HepG2 (cell line): ENCODE results near the gene ASXL1. TPM values are rescaled to one million over a fixed set of nuclear protein-coding genes. Genes with fewer than 3 reads are reported as not detected.

Experiments used
- ATAC-seq: fragments of 200-7000 bp; cut with Tn5 transposase; 3 replicates; pipeline ENCODE4 v1.9.1; 2020; ENCODE audit warnings: mild to moderate bottlenecking, moderate library complexity
- BruUV-seq: library from RNA; stranded (reverse); fragments of 400-500 nt; replicated peaks from 2 replicates; lab custom pipeline; 2021; lab: Mats Ljungman, UMichigan
- CTCF ChIA-PET: fragments of 300-600 bp; formaldehyde crosslinking; extraction: SDS; loops from one replicate; lab custom pipeline; 2021; ENCODE audit warnings: low total read pairs, inconsistent platforms, low intra/inter-chr PET ratio; lab: Yijun Ruan, JAX
- POLR2A ChIA-PET: fragments of 350-600 bp; sonication (Branson Sonifier 250); formaldehyde crosslinking; loops from one replicate; lab custom pipeline; 2020; ENCODE audit warnings: antibody characterized with exemption, inconsistent platforms; lab: Yijun Ruan, JAX
- DNase-seq: peaks from one replicate; pipeline ENCODE4 v3.0.0-alpha.2; 2015; ENCODE audit warnings: low spot score
- FAIRE-seq: peaks from 3 replicates; lab custom pipeline; 2011; peaks lifted over from hg19 to GRCh38; lab: Jason Lieb, UNC
- H2AFZ ChIP-seq: one replicate; pipeline ENCODE4 v1.6.1; 2011; ENCODE audit warnings: low read length, inconsistent platforms
- H3K27ac ChIP-seq: fragments of 300-600 bp; 3 replicates; pipeline ENCODE4 v1.8.0; 2011; ENCODE audit warnings: mixed run types, mild to moderate bottlenecking, mixed read lengths, low read length, inconsistent platforms; ENCODE audit not compliant: insufficient read depth; ENCODE audit errors: extremely low read length
- H3K27me3 ChIP-seq, 2 experiments: fragments of 200-600 bp in 1 of 2; 2 replicates in 1 of 2; 3 replicates in 1 of 2; pipeline versions ENCODE4 v1.6.0 to v1.8.0; 2011; ENCODE audit warnings: low read length in 2 of 2, mild to moderate bottlenecking in 2 of 2, moderate library complexity in 2 of 2, inconsistent platforms in 1 of 2; ENCODE audit not compliant: insufficient read depth in 2 of 2, control insufficient read depth in 1 of 2
- H3K36me3 ChIP-seq, 2 experiments: fragments of 200-600 bp in 1 of 2; replicated peaks in 1 of 2; 2 replicates in 1 of 2; 3 replicates in 1 of 2; pipeline versions ENCODE4 v1.5.1 to v1.8.0; 2011; ENCODE audit warnings: low read length in 2 of 2, inconsistent platforms in 1 of 2; ENCODE audit not compliant: insufficient read depth in 2 of 2, control insufficient read depth in 1 of 2
- H3K4me1 ChIP-seq: 2 replicates; pipeline ENCODE4 v1.5.1; 2012; ENCODE audit warnings: low read length, inconsistent platforms; ENCODE audit not compliant: insufficient read depth
- H3K4me2 ChIP-seq: 2 replicates; pipeline ENCODE4 v1.6.0; 2011; ENCODE audit warnings: low read depth, low read length, inconsistent platforms
- H3K4me3 ChIP-seq, 3 experiments: fragments of 200-600 bp in 1 of 3; sonication (generic), shearing (Covaris generic) in 1 of 3; replicated peaks in 1 of 3; 2 replicates each; pipeline ENCODE4 v1.5.1; 2011 to 2016; ENCODE audit warnings: low read length in 3 of 3, inconsistent platforms in 2 of 3, low read depth in 2 of 3, mild to moderate bottlenecking in 2 of 3, control low read depth in 1 of 3, mixed read lengths in 1 of 3; ENCODE audit not compliant: insufficient read depth in 1 of 3
- H3K79me2 ChIP-seq: one replicate; pipeline ENCODE4 v1.6.1; 2011; ENCODE audit warnings: low read length, inconsistent platforms; ENCODE audit not compliant: insufficient read depth
- H3K9ac ChIP-seq: 2 replicates; pipeline ENCODE4 v1.6.0; 2011; ENCODE audit warnings: mild to moderate bottlenecking, low read depth, low read length, inconsistent platforms; ENCODE audit not compliant: insufficient read depth
- H3K9me3 ChIP-seq: 2 replicates; pipeline ENCODE4 v1.5.1; 2012; ENCODE audit warnings: mild to moderate bottlenecking, low read length
- H4K20me1 ChIP-seq: 2 replicates; pipeline ENCODE4 v1.6.0; 2011; ENCODE audit warnings: inconsistent platforms, mild to moderate bottlenecking, low read length, moderate library complexity; ENCODE audit not compliant: insufficient read depth
- AGO2 ChIP-seq: fragments of 200-400 bp; formaldehyde crosslinking; optimal IDR thresholded peaks from 2 replicates; pipeline ENCODE3; 2017; ENCODE audit warnings: mild to moderate bottlenecking, low read depth, low read length, moderate library complexity
- ATF6 ChIP-seq: sonication (generic); formaldehyde crosslinking; conservative IDR thresholded peaks from 2 replicates; pipeline ENCODE4 v1.4.0; 2020; ENCODE audit warnings: missing genetic modification reagents
- ELK4 ChIP-seq: sonication (generic); formaldehyde crosslinking; IDR thresholded peaks from 2 replicates; pipeline ENCODE4 v1.9.0; 2021; ENCODE audit warnings: missing genetic modification reagents, borderline replicate concordance
- FOXJ3 ChIP-seq: sonication (generic); formaldehyde crosslinking; IDR thresholded peaks from 2 replicates; pipeline ENCODE4 v1.4.0; 2020; ENCODE audit warnings: missing genetic modification reagents, mild to moderate bottlenecking, borderline replicate concordance
- FOXM1 ChIP-seq: sonication (generic); formaldehyde crosslinking; IDR thresholded peaks from 2 replicates; pipeline ENCODE4 v1.5.0; 2020; ENCODE audit warnings: missing genetic modification reagents
- KLF6 ChIP-seq: IDR thresholded peaks from 2 replicates; pipeline ENCODE4 v1.8.0; 2016; ENCODE audit warnings: missing biosample characterization, missing genetic modification reagents
- ONECUT2 ChIP-seq: sonication (generic); formaldehyde crosslinking; IDR thresholded peaks from 2 replicates; pipeline ENCODE4 v1.4.0; 2020; ENCODE audit warnings: missing genetic modification reagents
- RNF2 ChIP-seq: fragments of 450-650 bp; conservative IDR thresholded peaks from 2 replicates; pipeline ENCODE4 v1.6.1; 2016; ENCODE audit warnings: low read depth
- RXRB ChIP-seq: IDR thresholded peaks from 2 replicates; pipeline ENCODE4 v1.6.1; 2016; ENCODE audit warnings: borderline replicate concordance, missing genetic modification reagents, missing compliant biosample characterization
- TAF1 ChIP-seq: sonication (generic); formaldehyde crosslinking; IDR thresholded peaks from 2 replicates; pipeline ENCODE4 v1.4.0; 2020; ENCODE audit warnings: missing genetic modification reagents
- TMF1 ChIP-seq: sonication (generic); formaldehyde crosslinking; IDR thresholded peaks from 2 replicates; pipeline ENCODE4 v1.8.1; 2022; ENCODE audit warnings: low read depth, missing genetic modification reagents
- ZBTB8A ChIP-seq: sonication (generic); formaldehyde crosslinking; IDR thresholded peaks from 2 replicates; pipeline ENCODE4 v1.4.0; 2020; ENCODE audit warnings: mild to moderate bottlenecking, low read depth, missing genetic modification reagents, borderline replicate concordance
- ZNF160 ChIP-seq: sonication (generic); formaldehyde crosslinking; IDR thresholded peaks from 2 replicates; pipeline ENCODE4 v1.8.0; 2022; ENCODE audit warnings: mild to moderate bottlenecking, inconsistent platforms, missing genetic modification reagents
- ZNF414 ChIP-seq: sonication (generic); formaldehyde crosslinking; IDR thresholded peaks from 2 replicates; pipeline ENCODE4 v1.5.0; 2020; ENCODE audit warnings: missing genetic modification reagents
- ZNF510 ChIP-seq: sonication (generic); formaldehyde crosslinking; IDR thresholded peaks from 2 replicates; pipeline ENCODE4 v1.4.0; 2020; ENCODE audit warnings: low read depth, mild to moderate bottlenecking, missing genetic modification reagents
- ZNF567 ChIP-seq: sonication (generic); formaldehyde crosslinking; IDR thresholded peaks from 2 replicates; pipeline ENCODE4 v1.8.1; 2023; ENCODE audit warnings: mild to moderate bottlenecking, missing genetic modification reagents, borderline replicate concordance
- ZNF629 ChIP-seq: sonication (generic); formaldehyde crosslinking; conservative IDR thresholded peaks from 2 replicates; pipeline ENCODE4 v1.5.0; 2020; ENCODE audit warnings: missing genetic modification reagents
- ZNF780A ChIP-seq: sonication (generic); formaldehyde crosslinking; IDR thresholded peaks from 2 replicates; pipeline ENCODE4 v1.8.0; 2022; ENCODE audit warnings: mild to moderate bottlenecking, missing genetic modification reagents, moderate library complexity
- ZNF850 ChIP-seq: sonication (generic); formaldehyde crosslinking; conservative IDR thresholded peaks from 2 replicates; pipeline ENCODE4 v1.9.0; 2021; ENCODE audit warnings: mild to moderate bottlenecking, missing genetic modification reagents
- WGBS: methylation state at CpG from one replicate; pipeline ENCODE4 v1.1.6; 2017; ENCODE audit warnings: low lambda C conversion rate; 5-methylcytosine and 5-hydroxymethylcytosine counted together
- in situ Hi-C: cut with HindIII; loops from 2 replicates; pipeline ENCODE4 v1.10.0; 2017; ENCODE audit warnings: low pct_unique_long_range_greater_than_20kb; ENCODE audit not compliant: extremely low pct_ligation_motif_present
- intact Hi-C: fragments of 100-400 bp; cut with micrococcal nuclease; formaldehyde crosslinking; loops from one replicate; pipeline ENCODE4 v1.10.0; 2022; ENCODE audit not compliant: unreplicated experiment
- polyA plus RNA-seq, 8 experiments: library from polyadenylated mRNA; depleted of rRNA in 3 of 8; stranded (reverse) in 7 of 8; unstranded in 1 of 8; fragments of >200 nt; fragmentation: Illumina TruSeq in 4 of 8; extraction: Trizol in 4 of 8; gene quantifications; 2 replicates each; pipeline versions ENCODE4 v1.2.1 to v1.2.3, GENCODE V29; 2011 to 2016; ENCODE audit warnings: low read depth in 4 of 8, missing spikeins in 1 of 8, mixed read lengths in 1 of 8; ENCODE audit not compliant: insufficient read depth in 1 of 8
- total RNA-seq, 5 experiments: library from RNA; depleted of rRNA; stranded (reverse); fragments of >200 nt; fragmentation: Illumina TruSeq; extraction: Trizol; gene quantifications; 2 replicates each; pipeline ENCODE4 v1.2.3, GENCODE V29; 2016; ENCODE audit warnings: low read depth in 1 of 5

ASXL1 gene
- total and polyA plus RNA-seq, 2 of the 13 experiments (the other 11 are each of a cell fraction or from before 2014, with no cell fraction given): 62.1 to 74.8 TPM

GRCh38 chr20:32474717-32474966, 116.5 kb downstream of the ASXL1 start (continued):
- TF ChIP-seq ZNF414 (CRISPR knock-in tag) (no peak; the same call in 1 of the 2 replicates), ONECUT2 (CRISPR knock-in tag) (0 out of 2 replicates have a peak, but pooled peaks have one; percentile 26)
- TF ChIP-seq, all 625 proteins: peak for 38

- FAIRE-seq: peak; percentile 53
- no peak overlapping the region for H2AFZ ChIP-seq
- H3K4me3 ChIP-seq: peak overlapping the region; percentile 50 to 73 (median 51)
- H4K20me1 ChIP-seq: peaks cover 54% of the 10 kb centered on the region; the same call in 1 of the 2 replicates
- intact Hi-C loops: no loop called here
- H3K36me3 ChIP-seq: peaks cover 5 to 24% of the 10 kb centered on the region in 2 experiments; a peak in 4 of 5 replicates
- ChIA-PET CTCF (no interaction called here), POLR2A (interaction anchor here (0.6 to 7.0 kb wide), 15 partner anchors 9 to 730 kb away, joined by 3 to 81 read pairs (median 3); partner anchors contain the start of gene ASXL1)
- H3K79me2 ChIP-seq: peaks cover 96% of the 10 kb centered on the region
- peak overlapping the region; percentile 85 for H3K27ac ChIP-seq
- peak; percentile 86 for DNase-seq
- no TSS peak for BruUV-seq
- 4% methylated on average over 25 of the region's 28 CpGs for WGBS
- peak overlapping the region; percentile 95 for H3K4me2 ChIP-seq
- H3K4me1 ChIP-seq: peaks cover 100% of the 10 kb centered on the region
- peak overlapping the region; percentile 69 for H3K9ac ChIP-seq
- in situ Hi-C loops: loop anchor here (5.0 kb wide), 2 partner anchors 37 to 177 kb away; no protein-coding TSS in a partner anchor
- no peaks in the 10 kb centered on the region for H3K9me3 ChIP-seq
- ATAC-seq: peak; percentile 72
- H3K27me3 ChIP-seq: no peaks in the 10 kb centered on the region
- TF ChIP-seq ZNF629 (CRISPR knock-in tag) (no peak; the same call in 1 of the 2 replicates), TAF1 (CRISPR knock-in tag) (peak; percentile 54), ELK4 (no peak), FOXJ3 (CRISPR knock-in tag) (peak; percentile 77), AGO2 (peak; percentile 80), ATF6 (CRISPR knock-in tag) (no peak; the same call in 1 of the 2 replicates), ZBTB8A (CRISPR knock-in tag) (0 out of 2 replicates have a peak, but pooled peaks have one; percentile 58), TMF1 (CRISPR knock-in tag) (peak; percentile 77; the same call in 1 of the 2 replicates), KLF6 (CRISPR knock-in tag) (peak; percentile 81), RNF2 (peak; percentile 75; the same call in 1 of the 2 replicates), ZNF780A (CRISPR knock-in tag) (no peak), ZNF160 (peak; percentile 34), FOXM1 (CRISPR knock-in tag) (peak; percentile 36; the same call in 1 of the 2 replicates), ZNF510 (CRISPR knock-in tag) (no peak; the same call in 1 of the 2 replicates), ZNF567 (CRISPR knock-in tag) (no peak; the same call in 1 of the 2 replicates), RXRB (CRISPR knock-in tag) (peak; percentile 33; the same call in 1 of the 2 replicates), ZNF850 (CRISPR knock-in tag) (no peak)
Measured at GRCh38 chr20:32474967-32475811, 117.1 kb downstream of the ASXL1 start.
